ENCODE measurements around the gene NGF.
"Not testable (repeated sequence)": the region's sequence is repeated elsewhere in the genome, so short reads cannot be mapped to it uniquely, and the experiment has no call there.

The NGF gene

GRCh38 chr1:115310581-115311473, 27.2 kb downstream of the NGF start:
- no peak for DNase-seq (ENCODE audit: low read depth in 1 of 2, low spot score in 1 of 2)

GRCh38 chr1:115309504-115309903, 28.5 kb downstream of the NGF start:
- not testable (repeated sequence) for DNase-seq (ENCODE audit: low read depth in 1 of 2, low spot score in 1 of 2)

DNA sequence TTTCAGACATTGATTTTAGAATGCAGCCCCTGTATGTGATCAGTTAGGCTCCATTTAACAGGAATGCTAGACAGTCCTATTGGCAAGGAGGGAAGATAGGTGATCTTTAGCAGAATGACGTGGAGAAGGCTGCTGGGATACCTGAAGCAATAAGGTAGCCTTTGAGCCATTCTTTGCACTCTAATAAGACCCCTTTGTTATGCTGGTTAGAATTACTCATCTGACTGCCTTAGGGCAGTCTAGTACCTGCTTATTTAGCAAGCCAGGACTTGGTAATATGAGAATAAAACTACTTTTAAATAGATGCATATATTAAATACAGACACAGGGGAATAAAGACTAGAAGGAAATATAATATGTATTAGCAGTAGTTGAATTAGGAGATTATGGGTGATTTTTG, 29.1 kb downstream of the NGF start:
- no peak for DNase-seq (ENCODE audit: low read depth in 1 of 2, low spot score in 1 of 2)

DNA sequence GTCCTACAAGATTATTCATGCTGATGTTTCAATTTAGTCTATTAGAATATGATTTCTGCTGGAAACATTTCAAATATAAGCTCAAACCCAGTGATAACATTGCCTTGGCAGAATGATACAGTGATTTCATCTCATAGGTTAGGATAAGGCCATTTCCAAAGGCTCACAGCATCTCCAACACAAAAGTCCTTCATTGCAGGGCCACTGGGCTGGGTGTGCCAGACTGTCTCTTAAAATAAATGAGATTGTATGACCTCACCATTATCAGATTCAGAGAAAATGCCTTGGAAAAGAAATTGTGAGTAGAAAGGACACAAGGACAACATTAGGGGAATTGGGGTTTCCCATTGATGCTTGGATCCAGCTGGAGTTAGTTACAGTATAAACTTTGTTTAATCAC, 30.4 kb downstream of the NGF start:
- no peak for DNase-seq (ENCODE audit: low read depth in 1 of 2, low spot score in 1 of 2)

- no peak for DNase-seq (ENCODE audit: low read depth in 1 of 2, low spot score in 1 of 2)
These were observed 31.9 kb downstream of the NGF start for GRCh38 chr1:115306146-115306545.

- DNase-seq (ENCODE audit: low read depth in 1 of 2, low spot score in 1 of 2) = no peak
These were observed 34.7 kb downstream of the NGF start for GRCh38 chr1:115303364-115303763.

GRCh38 chr1:115302390-115302961, 35.6 kb downstream of the NGF start:
- DNase-seq (ENCODE audit: low read depth in 1 of 2, low spot score in 1 of 2) = no peak

GRCh38 chr1:115301438-115302020, 36.5 kb downstream of the NGF start:
- DNase-seq (ENCODE audit: low read depth in 1 of 2, low spot score in 1 of 2) = no peak

DNA sequence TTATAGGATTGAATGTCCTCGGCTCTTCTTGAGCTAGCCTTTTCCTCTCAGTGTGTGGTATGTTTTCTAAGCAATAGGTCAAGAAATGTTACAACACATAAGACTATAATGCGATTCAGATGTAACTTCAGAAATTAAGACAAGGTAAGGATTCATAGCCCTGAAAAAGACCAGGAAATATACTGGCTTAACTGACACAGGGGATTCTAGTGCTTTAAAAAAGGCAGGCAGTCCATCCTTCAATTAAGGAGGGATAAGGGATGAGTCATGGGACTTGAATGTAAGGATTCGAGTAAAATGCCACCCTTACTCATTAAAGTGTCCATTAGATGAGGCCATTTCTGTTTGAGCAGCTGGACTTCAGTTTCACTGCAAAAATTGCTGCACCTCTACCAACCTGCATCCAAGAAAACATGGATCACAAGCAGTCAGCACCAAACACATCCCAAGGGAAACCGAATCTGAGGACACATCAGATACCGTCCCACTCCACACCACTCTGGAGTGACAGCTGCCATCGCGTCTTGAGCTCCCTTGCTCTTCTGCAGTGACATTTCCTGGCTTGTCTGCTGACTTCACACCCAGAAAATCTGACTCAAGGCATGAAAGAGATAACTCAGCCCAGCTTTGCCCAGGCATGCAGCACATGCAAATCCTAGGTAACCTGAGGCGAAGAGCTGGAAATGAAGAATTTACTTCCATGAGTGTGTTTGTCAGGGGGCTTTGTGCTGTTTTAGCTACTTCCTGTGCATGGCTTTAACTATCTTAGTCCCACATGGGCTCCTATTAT, 37.8 kb downstream of the NGF start:
- no peak for DNase-seq (ENCODE audit: low read depth in 1 of 2, low spot score in 1 of 2)

DNA sequence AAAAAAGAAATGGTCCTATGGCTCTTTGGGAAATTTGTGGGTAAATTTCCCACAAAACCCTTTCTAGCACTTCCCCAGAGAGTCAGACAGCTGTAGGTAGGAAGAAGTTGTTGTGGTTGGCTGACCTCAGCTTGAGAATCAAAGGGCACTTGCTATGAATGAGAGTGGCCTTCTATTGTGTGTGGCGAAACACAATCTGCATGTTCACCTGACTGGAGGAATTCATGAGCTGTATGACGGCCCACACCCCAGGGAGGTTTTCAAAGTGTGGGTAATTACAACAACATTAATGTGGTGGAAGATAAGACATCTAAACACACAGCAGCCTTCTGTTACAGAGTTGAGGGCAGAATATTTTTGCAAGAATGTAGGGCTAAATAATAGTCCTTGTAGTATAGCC, 38.8 kb downstream of the NGF start:
- no peak for DNase-seq (ENCODE audit: low read depth in 1 of 2, low spot score in 1 of 2)

GRCh38 chr1:115296981-115297380, 41.1 kb downstream of the NGF start:
- no peak for DNase-seq (ENCODE audit: low read depth in 1 of 2, low spot score in 1 of 2)

- no peak for DNase-seq (ENCODE audit: low read depth in 1 of 2, low spot score in 1 of 2)
These were observed 41.9 kb downstream of the NGF start for GRCh38 chr1:115295904-115296696.

- no peak for DNase-seq (ENCODE audit: low read depth in 1 of 2, low spot score in 1 of 2)
These were observed 44.1 kb downstream of the NGF start for GRCh38 chr1:115293899-115294298.

GRCh38 chr1:115293006-115293405, 45.0 kb downstream of the NGF start:
- no peak for DNase-seq (ENCODE audit: low read depth in 1 of 2, low spot score in 1 of 2)

- no peak for DNase-seq (ENCODE audit: low read depth in 1 of 2, low spot score in 1 of 2)
These were observed 46.3 kb downstream of the NGF start for GRCh38 chr1:115291741-115292140.

GRCh38 chr1:115289940-115290339, 48.1 kb downstream of the NGF start:
- DNase-seq (ENCODE audit: low read depth in 1 of 2, low spot score in 1 of 2) = no peak

DNA sequence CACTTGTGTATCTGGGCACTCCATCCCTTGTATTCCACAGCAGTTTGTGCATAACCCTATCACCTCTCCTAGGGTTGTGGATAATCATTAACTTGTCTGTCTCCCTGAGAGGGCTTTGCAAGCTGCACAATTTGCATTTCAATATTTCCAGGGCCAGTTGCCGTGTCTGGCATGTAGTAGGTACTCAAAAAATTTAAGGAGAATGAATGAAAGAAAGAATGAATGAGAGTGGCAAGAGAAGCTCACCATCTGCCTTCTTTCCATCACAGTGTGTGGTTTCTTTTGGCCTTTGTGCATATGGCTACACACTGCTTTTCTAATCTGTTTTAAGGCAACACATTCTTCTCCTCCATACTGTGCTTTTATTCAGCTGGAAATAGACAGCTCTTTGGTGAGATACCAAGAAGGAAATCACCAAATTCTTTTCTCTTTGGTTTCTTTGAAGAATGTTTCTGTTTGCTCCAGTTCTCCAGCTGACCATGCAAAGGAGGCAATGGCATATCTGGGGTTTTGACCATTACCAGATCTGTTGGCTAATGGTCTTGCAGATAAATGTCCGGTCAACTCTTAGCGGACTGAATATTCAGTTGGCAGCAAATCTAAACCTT, 49.4 kb downstream of the NGF start:
- no peak for DNase-seq (ENCODE audit: low read depth in 1 of 2, low spot score in 1 of 2)

DNA sequence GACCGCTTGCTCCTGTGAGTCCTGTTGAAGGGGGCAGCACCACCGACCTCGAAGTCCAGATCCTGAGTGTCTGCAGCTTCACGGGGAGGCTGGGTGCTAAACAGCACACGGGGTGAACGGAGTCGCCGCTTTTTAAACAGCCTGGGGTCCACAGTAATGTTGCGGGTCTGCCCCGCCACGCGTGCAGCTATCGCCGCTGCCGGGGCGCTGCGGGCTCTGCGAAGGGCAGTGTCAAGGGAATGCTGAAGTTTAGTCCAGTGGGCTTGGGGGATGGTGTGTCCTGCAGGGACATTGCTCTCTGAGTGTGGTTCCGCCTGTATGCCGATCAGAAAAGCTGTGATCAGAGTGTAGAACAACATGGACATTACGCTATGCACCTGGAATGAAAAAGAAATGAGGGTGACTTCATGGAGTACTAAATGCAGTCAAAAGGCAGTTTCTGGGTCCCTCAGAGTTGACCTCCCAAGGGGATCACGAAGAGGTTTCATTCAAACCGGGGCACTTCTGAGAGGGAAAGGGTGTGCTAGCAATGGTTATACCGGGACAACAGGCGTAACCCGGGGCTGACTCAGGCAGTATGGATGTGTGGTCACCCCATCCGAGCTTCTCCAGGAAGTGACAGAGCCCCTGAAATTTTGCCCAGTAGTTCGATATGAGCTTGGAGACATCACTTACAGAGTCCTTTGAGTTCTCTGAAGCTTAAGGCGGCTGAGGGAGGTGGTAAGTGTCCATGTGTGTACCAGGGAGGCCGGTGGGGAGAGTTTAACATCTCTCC, 51.4 kb downstream of the NGF start:
- no peak for DNase-seq (ENCODE audit: low read depth in 1 of 2, low spot score in 1 of 2)

DNA sequence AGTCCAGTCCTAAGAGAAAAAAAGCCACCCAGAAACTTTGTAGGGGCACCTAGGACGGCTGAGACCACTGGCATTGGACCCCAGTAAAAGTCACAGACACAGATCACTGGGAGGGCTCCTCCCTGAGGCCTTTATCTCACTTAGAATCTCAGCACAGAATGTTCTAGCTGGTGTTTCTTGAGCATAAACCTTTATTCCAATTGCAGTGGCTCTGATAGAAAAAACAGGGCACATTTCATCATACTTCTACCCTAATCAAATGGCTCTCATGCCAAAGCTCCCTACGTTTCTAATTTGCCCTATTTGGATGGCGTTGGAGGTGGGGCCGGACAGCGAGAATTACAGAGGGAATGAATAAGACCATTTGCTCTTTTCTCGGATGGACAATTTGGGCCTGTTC, 53.8 kb downstream of the NGF start:
- no peak for DNase-seq (ENCODE audit: low read depth in 1 of 2, low spot score in 1 of 2)
